B cell (primary cell): Measurements from ENCODE around the gene IFT122.

ENCODE experiments used
- EZH2 ChIP-seq: IDR thresholded peaks from 2 replicates; pipeline ENCODE4 v1.6.1; 2012; ENCODE audit warnings: borderline replicate concordance, low read depth, mild to moderate bottlenecking, moderate library complexity, low read length; ENCODE audit not compliant: insufficient read depth, poor library complexity, severe bottlenecking
- TF ChIP-seq, protein P1 (sequence below): fragments of 200-600 bp; IDR thresholded peaks from one replicate; pipeline ENCODE4 v1.8.0; 2022; ENCODE audit warnings: antibody characterized with exemption, mild to moderate bottlenecking

DNA sequence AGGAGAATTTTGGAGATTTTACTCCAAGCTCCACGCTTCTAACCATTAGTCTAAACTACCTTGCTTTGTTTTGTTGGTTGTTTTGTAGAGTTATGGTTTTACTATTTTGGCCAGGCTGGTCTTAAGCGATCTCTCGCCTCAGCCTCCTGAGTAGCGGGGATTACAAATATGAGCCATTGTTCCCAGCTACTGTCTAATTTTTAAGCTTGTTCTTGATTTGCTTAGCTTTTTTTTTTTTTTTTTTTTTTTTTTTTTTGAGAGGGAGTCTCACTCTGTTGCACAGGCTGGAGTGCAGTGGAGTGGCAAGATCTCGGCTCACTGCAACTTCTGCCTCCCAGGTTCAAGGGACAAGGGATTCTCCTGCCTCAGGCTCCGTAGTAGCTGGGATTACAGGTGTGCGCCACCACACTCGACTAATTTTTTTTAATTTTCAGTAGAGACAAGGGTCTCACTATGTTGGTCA is 40.1 kb upstream of the IFT122 start:
- TF ChIP-seq EZH2, result no peak
- TF ChIP-seq, protein P1, sequence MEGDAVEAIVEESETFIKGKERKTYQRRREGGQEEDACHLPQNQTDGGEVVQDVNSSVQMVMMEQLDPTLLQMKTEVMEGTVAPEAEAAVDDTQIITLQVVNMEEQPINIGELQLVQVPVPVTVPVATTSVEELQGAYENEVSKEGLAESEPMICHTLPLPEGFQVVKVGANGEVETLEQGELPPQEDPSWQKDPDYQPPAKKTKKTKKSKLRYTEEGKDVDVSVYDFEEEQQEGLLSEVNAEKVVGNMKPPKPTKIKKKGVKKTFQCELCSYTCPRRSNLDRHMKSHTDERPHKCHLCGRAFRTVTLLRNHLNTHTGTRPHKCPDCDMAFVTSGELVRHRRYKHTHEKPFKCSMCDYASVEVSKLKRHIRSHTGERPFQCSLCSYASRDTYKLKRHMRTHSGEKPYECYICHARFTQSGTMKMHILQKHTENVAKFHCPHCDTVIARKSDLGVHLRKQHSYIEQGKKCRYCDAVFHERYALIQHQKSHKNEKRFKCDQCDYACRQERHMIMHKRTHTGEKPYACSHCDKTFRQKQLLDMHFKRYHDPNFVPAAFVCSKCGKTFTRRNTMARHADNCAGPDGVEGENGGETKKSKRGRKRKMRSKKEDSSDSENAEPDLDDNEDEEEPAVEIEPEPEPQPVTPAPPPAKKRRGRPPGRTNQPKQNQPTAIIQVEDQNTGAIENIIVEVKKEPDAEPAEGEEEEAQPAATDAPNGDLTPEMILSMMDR, result peak; percentile 15
